Subcutaneous abdominal adipose tissue (tissue), 5 donors: ENCODE data around the gene HECW1.
"Not testable (repeated sequence)": the region's sequence is repeated elsewhere in the genome, so short reads cannot be mapped to it uniquely, and the experiment has no call there.

Source experiments
- H3K27ac ChIP-seq: one replicate; pipeline ENCODE4 v1.7.0; 2013; ENCODE audit warnings: low read depth, mild to moderate bottlenecking, inconsistent platforms, low read length, moderate library complexity
- H3K27me3 ChIP-seq, 5 donors: one replicate each; pipeline ENCODE4 v1.7.0; 2013; ENCODE audit warnings: low read length in 5 of 5, inconsistent platforms in 1 of 5; ENCODE audit not compliant: control insufficient read depth in 5 of 5, insufficient read depth in 4 of 5
- H3K36me3 ChIP-seq, 5 donors: one replicate each; pipeline ENCODE4 v1.7.0; 2013; ENCODE audit warnings: low read length in 5 of 5; ENCODE audit not compliant: control insufficient read depth in 5 of 5, insufficient read depth in 5 of 5
- H3K4me1 ChIP-seq, 5 donors: one replicate each; pipeline ENCODE4 v1.7.0; 2013; ENCODE audit warnings: low read length in 5 of 5, mild to moderate bottlenecking in 3 of 5, moderate library complexity in 1 of 5; ENCODE audit not compliant: control insufficient read depth in 5 of 5, insufficient read depth in 5 of 5
- H3K4me3 ChIP-seq, 5 donors: one replicate each; pipeline ENCODE4 v1.7.0; 2013; ENCODE audit warnings: low read length in 5 of 5, low read depth in 1 of 5
- H3K9ac ChIP-seq, 5 donors: one replicate each; pipeline ENCODE4 v1.7.0; 2013; ENCODE audit warnings: low read length in 5 of 5, mild to moderate bottlenecking in 4 of 5, moderate library complexity in 3 of 5
- H3K9me3 ChIP-seq, 5 donors: one replicate each; pipeline ENCODE4 v1.7.0; 2013; ENCODE audit warnings: low read length in 5 of 5; ENCODE audit not compliant: control insufficient read depth in 5 of 5
- donor health status: healthy.
- donor health status: healthy.
- donor health status: healthy.
- donor health status: healthy.
- donor health status: healthy.

The HECW1 gene

DNA sequence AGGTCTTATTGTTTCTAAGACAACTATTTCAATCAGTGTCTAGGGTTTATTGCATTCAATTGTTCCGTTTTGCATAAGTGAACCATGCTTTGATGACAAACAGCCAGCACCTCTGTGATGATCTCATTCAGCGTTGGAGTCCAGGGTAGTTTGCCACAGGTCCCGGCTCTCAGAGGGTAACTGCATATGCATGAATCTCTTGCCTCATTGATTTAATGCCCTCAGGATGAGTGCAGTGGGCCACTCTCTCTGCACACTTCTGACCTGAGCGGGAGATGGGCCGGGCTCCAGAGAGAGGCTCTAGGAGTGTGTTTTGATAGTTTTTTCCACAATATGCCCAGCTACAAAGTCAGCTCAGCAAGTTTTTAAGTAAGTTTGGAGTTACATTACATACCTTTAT lies 83.9 kb downstream of the HECW1 start:
- no peak overlapping the region for H3K9ac ChIP-seq
- no peaks in the 10 kb centered on the region for H3K9me3 ChIP-seq
- no peaks in the 10 kb centered on the region for H3K4me1 ChIP-seq
- no peaks in the 10 kb centered on the region for H3K36me3 ChIP-seq
- peaks cover 0 to 19% (median 0%) of the 10 kb centered on the region in 5 donors for H3K27me3 ChIP-seq
- H3K4me3 ChIP-seq: no peak overlapping the region
- no peak overlapping the region for H3K27ac ChIP-seq

DNA sequence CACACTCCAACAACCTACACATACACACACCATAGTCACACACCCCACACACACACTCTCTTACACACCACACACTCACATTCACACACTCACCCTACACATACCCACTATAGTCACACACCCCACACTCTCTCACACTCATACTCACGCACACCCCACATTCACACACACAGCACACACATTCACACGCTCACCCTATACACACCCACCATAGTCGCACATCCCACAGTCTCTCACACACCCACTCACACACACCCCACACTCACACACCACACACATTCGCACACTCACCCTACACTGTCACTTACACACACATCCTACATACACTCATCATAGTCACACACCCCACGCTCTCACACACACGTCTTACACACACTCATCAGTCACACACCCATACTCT lies 85.6 kb downstream of the HECW1 start:
- Histone ChIP-seq H3K4me3 (no peak overlapping the region), H3K27ac (no peak overlapping the region), H3K4me1 (no peaks in the 10 kb centered on the region), H3K9ac (no peak overlapping the region), H3K27me3 (peaks cover 0 to 19% (median 0%) of the 10 kb centered on the region in 5 donors), H3K9me3 (no peaks in the 10 kb centered on the region), H3K36me3 (no peaks in the 10 kb centered on the region)

DNA sequence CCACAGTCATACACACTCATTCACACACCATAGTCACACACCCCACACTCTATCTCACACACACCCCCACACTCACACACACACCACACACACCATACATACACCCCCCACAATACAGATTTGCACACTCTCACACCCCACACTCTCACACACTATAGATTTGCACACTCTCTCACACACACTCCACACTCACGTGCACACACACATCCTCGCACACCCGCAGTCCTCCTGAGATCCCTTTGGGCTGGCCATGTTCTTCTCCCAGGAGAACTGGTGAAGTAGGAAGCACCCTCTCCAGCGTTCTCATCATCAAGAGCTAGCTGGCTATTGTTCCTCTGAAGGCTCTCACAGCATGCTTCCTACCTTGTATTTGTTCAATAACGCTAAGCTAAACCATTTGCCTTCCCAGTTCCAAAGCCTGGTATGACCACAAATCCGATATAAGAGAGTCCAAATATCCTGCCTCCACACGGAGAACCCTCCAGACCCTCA lies 86.2 kb downstream of the HECW1 start:
- Histone ChIP-seq H3K36me3 (no peaks in the 10 kb centered on the region), H3K4me3 (no peak overlapping the region), H3K27me3 (peaks cover 0 to 19% (median 0%) of the 10 kb centered on the region in 5 donors), H3K9ac (no peak overlapping the region), H3K4me1 (no peaks in the 10 kb centered on the region), H3K27ac (no peak overlapping the region), H3K9me3 (no peaks in the 10 kb centered on the region)

DNA sequence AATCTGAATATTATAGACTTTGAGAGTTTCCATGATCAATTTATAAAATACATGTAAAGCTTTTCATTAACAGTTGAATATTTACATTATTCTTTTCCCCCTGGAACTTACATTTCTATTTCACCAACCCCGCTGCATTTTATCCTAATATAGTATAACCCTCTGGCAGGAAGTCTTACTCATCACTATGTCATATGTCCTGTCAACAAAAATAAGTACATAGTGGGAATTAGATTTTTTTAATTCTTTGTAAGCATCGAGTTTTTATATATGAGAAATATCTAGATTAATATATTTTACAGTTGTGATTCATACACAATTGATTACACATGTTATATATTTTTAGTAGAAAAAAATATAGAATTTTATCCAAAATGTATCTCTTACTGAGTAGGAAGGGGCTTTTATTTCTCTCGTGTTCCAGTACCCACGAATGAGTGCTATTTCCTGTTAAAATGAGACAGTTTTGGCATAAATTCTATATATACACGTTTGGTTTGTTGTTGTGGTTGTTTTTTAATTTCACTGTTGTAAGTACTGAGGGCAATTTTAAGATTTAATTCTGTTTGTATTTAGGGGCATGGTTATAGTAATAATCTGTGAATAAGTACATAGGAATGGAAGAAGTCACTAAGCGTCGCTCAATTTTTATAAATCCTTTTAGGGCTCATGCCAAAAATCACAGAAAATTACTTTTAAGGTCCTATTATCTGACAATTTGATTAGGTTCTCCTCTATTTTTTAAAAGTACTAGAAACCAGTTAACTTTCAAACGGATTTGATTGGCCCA lies 87.1 kb downstream of the HECW1 start:
- Histone ChIP-seq H3K27me3 (peaks cover 0 to 19% (median 0%) of the 10 kb centered on the region in 5 donors), H3K27ac (no peak overlapping the region), H3K4me1 (no peaks in the 10 kb centered on the region), H3K9ac (no peak overlapping the region), H3K4me3 (no peak overlapping the region), H3K36me3 (no peaks in the 10 kb centered on the region), H3K9me3 (no peaks in the 10 kb centered on the region)

DNA sequence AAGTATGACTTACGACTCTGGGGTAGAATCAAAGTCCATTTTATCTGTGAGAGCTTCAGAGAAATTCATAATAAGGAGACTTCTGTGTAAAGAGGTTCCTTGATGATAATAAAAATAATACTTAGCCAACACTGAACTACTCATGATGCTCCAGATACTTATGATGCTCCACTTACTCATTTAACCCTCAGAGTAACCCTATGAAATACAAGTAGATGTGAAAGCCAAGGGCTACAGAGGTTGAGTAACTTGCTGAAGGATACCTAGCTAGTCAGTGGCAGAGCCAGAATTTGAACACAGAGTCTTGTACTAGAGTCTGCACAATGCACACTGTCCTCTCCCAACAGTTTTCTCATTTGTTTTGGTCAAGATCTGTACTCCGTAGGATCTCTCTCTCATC lies 89.5 kb downstream of the HECW1 start:
- Histone ChIP-seq H3K4me1 (no peaks in the 10 kb centered on the region), H3K4me3 (no peak overlapping the region)

DNA sequence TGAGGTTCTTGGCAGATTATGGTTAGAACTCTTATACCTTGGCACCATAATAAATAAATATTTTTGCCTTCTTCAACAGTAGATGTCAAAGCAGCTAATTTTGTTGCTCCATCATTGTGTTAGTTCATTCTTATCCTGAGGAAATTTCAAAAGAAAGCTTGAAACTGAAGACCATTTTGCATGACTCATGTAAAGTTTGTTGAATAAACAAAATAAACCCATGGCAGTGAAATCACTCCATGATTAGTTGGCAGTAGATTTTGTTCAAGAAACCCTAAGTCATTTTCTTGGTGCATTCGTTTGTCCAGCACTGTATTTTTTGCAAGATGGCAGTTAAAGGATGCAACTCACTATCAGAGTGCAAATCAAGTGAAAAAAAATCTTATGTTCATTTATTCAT lies 91.6 kb downstream of the HECW1 start:
- no peak overlapping the region for H3K27ac ChIP-seq
- H3K27me3 ChIP-seq: peaks cover 0 to 3% (median 0%) of the 10 kb centered on the region in 5 donors
- H3K9ac ChIP-seq: no peak overlapping the region
- H3K9me3 ChIP-seq: no peaks in the 10 kb centered on the region
- no peak overlapping the region for H3K4me3 ChIP-seq
- no peaks in the 10 kb centered on the region for H3K4me1 ChIP-seq
- H3K36me3 ChIP-seq: no peaks in the 10 kb centered on the region

More for the DNA sequence above, 89.5 kb downstream of the HECW1 start:
- H3K9ac ChIP-seq: no peak overlapping the region
- H3K9me3 ChIP-seq: no peaks in the 10 kb centered on the region
- H3K27me3 ChIP-seq: peaks cover 0 to 19% (median 0%) of the 10 kb centered on the region in 5 donors
- H3K36me3 ChIP-seq: no peaks in the 10 kb centered on the region
- no peak overlapping the region for H3K27ac ChIP-seq

DNA sequence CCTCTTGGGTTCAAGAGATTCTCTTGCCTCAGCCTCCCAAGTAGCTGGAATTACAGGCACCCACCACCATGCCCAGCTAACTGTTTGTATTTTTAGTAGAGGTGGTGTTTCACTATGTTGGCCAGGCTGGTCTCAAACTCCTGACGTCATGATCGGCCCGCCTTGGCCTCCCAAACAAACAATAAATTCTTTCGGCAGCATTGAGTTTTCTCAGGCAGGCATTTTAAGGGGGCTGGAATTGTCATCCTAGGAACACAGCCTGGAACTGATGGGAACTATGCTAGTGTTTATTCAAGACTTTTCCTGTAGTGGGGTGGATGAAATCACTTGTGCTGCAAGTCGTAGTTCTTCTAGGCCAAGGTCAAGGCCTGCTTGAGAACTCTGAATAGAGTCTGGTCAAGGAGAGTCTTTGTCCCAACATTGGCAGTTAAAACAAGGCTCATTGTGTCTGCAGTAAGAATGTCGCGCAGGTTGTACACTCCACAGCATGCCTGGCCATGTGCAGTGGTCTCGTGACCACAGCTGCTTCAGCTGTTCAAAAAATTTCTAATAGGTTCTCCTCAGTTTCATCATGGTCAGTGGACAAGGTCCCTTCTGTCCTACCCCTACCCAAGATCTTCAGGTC lies 92.8 kb downstream of the HECW1 start:
- no peaks in the 10 kb centered on the region for H3K36me3 ChIP-seq
- no peak overlapping the region for H3K4me3 ChIP-seq
- peaks cover 0 to 3% (median 0%) of the 10 kb centered on the region in 5 donors for H3K27me3 ChIP-seq
- H3K27ac ChIP-seq: no peak overlapping the region
- no peaks in the 10 kb centered on the region for H3K4me1 ChIP-seq
- H3K9me3 ChIP-seq: no peaks in the 10 kb centered on the region
- no peak overlapping the region for H3K9ac ChIP-seq

DNA sequence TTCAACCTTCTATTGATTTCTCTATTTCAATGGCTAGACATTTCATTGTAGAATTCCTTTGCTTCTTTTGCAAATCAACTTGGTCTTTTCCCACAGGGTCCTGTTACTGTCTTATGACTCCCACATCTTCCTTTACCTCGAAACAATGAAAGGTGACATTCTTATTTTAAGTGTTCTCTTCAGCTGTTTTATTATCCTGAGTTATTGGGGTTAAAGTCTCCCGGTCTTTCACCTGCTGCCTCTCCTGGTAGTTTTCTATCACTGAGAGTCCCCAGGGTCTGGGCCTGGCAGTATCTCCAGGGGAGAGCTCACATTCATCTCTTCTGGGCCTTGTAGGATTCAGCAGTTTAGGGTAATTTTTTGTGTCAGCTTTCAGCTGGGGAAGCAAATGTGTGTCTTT lies 95.8 kb downstream of the HECW1 start:
- no peak overlapping the region for H3K4me3 ChIP-seq
- no peaks in the 10 kb centered on the region for H3K36me3 ChIP-seq
- no peaks in the 10 kb centered on the region for H3K4me1 ChIP-seq
- no peaks in the 10 kb centered on the region for H3K9me3 ChIP-seq
- peaks cover 0 to 3% (median 0%) of the 10 kb centered on the region in 5 donors for H3K27me3 ChIP-seq
- H3K27ac ChIP-seq: no peak overlapping the region
- no peak overlapping the region for H3K9ac ChIP-seq

DNA sequence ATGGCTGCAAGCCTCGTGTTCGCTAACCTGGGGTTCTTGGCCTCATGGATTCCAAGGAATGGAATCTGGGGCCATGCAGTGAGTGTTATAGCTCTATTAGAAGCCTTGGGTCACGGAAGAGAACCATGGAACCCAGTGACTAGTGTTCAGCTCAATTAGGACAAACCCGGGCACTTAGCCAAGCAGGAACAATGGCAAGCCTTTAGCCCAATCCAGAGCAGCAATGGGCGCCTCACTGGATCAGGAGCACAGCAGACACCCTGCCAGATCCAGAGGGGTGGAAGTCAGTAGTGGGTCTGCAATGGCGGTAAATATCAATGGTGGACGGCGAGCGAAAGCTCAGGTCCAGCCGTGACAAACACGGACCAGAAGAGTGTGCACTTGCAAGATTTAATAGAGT lies 98.1 kb downstream of the HECW1 start:
- H3K4me1 ChIP-seq, H3K27me3 ChIP-seq, H3K4me3 ChIP-seq, H3K36me3 ChIP-seq, H3K27ac ChIP-seq, H3K9ac ChIP-seq, H3K9me3 ChIP-seq: not testable (repeated sequence)

DNA sequence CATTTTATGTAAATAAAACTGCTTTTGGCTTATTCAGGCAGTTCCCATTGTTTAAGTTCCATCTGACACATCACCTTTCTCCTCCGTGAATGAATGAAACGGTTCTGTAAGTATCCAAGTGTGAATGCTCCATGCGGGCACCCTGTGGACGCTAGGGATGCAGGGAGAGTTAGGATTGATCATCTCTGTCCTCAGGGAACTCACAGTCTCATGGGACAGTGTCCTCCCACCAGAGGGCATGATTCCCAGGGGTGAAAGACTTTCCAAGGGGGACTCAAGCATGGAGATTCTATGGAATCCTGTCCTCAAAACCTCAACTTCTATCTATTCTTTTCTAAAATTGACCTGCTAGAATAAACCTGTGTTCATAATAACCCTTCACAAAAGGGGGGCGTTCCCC lies 98.8 kb downstream of the HECW1 start:
- H3K36me3 ChIP-seq: no peaks in the 10 kb centered on the region

More for the DNA sequence above, 98.8 kb downstream of the HECW1 start:
- H3K27me3 ChIP-seq: peaks cover 0 to 4% (median 2%) of the 10 kb centered on the region in 5 donors
- H3K4me1 ChIP-seq: no peaks in the 10 kb centered on the region
- H3K9me3 ChIP-seq: no peaks in the 10 kb centered on the region
- H3K9ac ChIP-seq: no peak overlapping the region
- H3K4me3 ChIP-seq: no peak overlapping the region
- no peak overlapping the region for H3K27ac ChIP-seq
